HG03039 (cell line): ENCODE results near the gene SLC7A4.
A peak's percentile ranks its signal among the peaks of the same experiment; 100 is the strongest.

Source experiments
- ATAC-seq: cut with Tn5 transposase; IDR thresholded peaks from one replicate; pipeline ENCODE4 v1.9.1; 2021; ENCODE audit warnings: mild to moderate bottlenecking, moderate library complexity; ENCODE audit not compliant: unreplicated experiment

SLC7A4 gene

GRCh38 chr22:20989323-20990138 lies 42.8 kb downstream of the SLC7A4 start:
- ATAC-seq = no peak

GRCh38 chr22:20988573-20989322 lies 43.6 kb downstream of the SLC7A4 start:
- ATAC-seq = no peak

- no peak for ATAC-seq
Observed at GRCh38 chr22:20987375-20987774, 45.0 kb downstream of the SLC7A4 start.

- no peak for ATAC-seq
Observed at GRCh38 chr22:20986365-20986764, 46.0 kb downstream of the SLC7A4 start.

- ATAC-seq = no peak
Observed at GRCh38 chr22:20985720-20986119, 46.6 kb downstream of the SLC7A4 start.

- ATAC-seq = no peak
Observed at GRCh38 chr22:20983081-20983771, 49.1 kb downstream of the SLC7A4 start.

- peak; percentile 13 for ATAC-seq
Observed at GRCh38 chr22:20982563-20982882, 49.8 kb downstream of the SLC7A4 start.

- peak; percentile 69 for ATAC-seq
Observed at GRCh38 chr22:20981787-20982562, 50.4 kb downstream of the SLC7A4 start, which contains the start of gene LZTR1. TSS of gene LZTR1 (plus strand) at chr22:20982297. CDS start at chr22:20982372, 75 bp downstream.

GRCh38 chr22:20980938-20981722 lies 51.2 kb downstream of the SLC7A4 start:
- ATAC-seq = no peak

GRCh38 chr22:20980523-20980922 lies 51.8 kb downstream of the SLC7A4 start:
- no peak for ATAC-seq

- no peak for ATAC-seq
Observed at GRCh38 chr22:20979940-20980453, 52.4 kb downstream of the SLC7A4 start.

- ATAC-seq = no peak
Observed at GRCh38 chr22:20979243-20979809, 53.0 kb downstream of the SLC7A4 start.
